GM15510 (cell line): Measurements from ENCODE around the gene BIRC6.

Experiments used
- POLR2A ChIP-seq: IDR thresholded peaks from 3 replicates; pipeline ENCODE4 v1.6.1; 2011; ENCODE audit warnings: borderline replicate concordance; ENCODE audit not compliant: insufficient read length; ENCODE audit errors: extremely low read depth

BIRC6 gene

DNA sequence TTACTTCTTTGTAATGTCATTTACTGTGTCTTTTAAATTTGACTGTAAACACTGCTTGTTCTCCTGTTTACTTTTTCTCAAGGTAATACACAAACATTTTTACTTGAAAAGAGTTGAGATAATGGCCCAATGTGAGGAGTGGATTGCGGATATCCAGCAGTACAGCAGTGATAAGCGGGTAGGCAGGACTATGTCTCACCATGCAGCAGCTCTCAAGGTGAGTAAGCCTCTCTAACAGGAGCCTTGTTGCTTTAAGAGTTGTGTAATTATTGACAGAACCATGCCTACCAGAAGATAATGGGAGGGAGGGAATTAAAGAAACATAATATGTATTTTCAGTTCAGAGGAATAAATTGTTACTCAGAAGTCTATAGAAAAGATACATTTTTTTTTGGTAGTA, 254.5 kb downstream of the BIRC6 start:
- TF ChIP-seq POLR2A: no peak

DNA sequence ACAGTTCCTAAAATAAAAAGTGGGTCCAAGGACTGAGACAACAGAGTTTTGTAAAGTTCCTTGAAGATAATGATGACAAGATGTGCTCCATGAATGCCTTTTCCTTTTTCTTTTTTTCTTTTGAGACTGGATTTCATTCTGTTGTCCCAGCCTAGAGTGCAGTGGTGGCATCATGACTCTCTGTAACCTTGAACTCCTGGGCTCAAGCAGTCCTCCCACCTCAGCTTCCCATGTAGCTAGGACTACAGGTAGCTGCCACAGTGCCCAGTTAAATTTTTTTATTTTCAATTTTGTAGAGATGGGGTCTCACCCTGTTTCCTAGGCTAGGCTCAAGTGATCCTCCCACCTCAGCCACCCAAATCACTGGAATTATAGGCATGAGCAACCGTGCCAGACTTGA, 254.9 kb downstream of the BIRC6 start:
- TF ChIP-seq POLR2A: no peak

DNA sequence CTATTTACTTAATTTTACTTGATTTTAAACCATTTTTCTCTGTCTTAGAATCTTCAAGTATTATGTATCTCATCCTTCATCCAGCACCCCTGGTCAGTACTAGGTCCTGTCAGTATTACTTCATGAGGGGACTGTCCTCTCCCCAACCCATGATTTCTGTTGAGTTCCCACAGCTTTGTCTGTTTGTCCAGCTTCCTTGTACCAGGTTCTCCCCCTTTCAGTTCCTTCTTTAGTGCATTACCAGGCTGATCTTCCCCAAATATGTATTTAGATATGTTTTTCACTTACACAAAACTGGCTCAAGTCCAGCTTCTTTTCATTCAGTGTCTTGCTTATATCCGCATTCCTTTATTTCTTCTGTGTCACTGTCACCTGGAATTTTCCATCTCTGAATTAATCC, 257.3 kb downstream of the BIRC6 start:
- TF ChIP-seq POLR2A: no peak

DNA sequence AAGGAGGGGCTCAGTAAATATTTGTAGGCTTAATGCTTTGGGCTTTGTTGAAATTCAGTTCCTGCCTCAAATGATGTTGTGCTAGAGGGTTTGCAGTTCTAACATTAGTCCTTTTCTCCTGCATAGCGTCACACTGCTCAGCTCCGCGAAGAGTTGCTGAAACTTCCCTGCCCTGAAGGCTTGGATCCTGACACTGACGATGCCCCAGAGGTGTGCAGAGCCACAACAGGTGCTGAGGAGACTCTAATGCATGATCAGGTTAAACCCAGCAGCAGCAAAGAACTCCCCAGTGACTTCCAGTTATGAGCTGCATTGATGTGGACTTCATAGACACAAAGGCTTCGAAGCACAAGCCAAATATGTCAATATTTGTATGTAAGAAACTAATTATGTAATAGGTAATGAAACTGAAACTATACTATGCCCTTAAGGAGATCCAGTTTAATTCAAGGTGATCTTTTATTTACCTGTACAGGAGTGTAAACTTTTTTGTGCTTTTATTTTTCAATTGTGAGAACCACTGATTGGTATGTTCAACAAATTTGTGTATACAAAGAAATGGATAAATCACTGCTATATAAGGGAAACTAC, 260.9 kb downstream of the BIRC6 start:
- no peak for TF ChIP-seq POLR2A

DNA sequence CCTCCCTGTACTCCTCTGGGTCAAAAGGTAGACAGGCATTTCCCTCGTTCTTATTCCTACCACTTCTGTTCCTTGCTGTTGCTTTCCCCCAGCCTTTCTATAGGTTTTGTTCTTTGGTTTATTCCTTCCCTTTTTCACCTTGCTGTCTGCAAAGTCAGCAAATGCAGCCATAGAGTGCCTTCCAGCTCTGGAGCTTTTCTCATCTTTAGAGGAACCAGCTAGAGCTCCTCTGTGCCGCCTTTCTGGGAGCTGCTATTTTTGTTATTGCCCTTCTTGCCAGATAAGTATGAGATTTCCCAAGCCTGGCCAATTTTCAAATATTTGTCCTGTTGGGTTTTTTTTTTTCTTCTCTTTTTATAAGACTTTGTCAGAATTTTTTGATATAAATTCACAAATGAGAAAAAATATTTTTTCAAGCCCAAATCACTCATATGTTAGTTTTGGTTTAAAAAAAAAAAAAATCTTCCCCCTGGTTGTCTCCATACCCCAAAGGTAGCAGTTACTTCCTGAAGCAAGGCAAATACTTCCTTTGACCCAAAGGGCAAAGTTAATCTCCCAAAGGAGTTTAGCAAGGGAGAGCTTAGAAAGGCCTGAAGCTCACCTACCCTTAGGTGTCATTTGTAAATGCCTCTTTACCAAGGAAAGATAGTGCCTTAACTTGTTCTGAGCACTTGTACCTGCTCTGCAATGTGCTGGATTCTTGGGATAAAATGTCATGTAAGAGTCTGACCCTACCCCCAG, 265.9 kb downstream of the BIRC6 start:
- no peak for TF ChIP-seq POLR2A

DNA sequence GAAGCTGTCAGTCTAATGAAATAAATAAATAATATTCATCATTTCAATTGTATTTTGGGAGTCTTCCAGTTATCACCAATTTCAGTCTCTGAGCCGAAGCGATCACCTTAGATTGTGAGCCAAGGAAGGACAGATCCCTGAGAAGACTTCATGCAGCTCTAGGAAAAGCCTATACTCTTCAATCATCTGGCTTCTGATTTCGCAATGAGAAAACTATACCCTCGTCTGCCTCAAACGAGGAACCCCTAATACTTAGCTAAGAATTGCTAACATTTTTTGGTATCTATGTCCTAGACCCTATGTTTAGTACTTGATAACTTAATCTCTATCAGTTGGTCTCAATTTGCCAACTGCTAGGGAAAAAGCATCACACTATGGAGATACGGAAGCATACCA, 266.5 kb downstream of the BIRC6 start:
- TF ChIP-seq POLR2A: no peak

DNA sequence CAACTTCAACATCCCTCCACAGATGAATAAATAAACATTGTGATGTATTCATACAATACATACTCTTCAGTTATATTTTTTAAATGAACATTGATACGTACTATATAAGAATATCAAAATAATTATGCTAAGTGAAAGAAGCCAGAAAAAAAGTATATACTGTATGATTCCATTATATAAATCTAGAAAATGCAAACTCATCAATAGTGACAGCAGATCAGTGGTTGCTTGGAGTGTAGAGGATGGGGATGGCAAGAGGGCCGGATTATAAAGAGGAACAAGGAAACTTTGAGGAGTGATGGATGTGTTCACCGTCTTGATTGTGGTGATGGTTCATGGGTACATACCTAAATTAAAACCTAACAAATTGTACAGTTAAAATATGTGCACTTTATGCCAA, 268.0 kb downstream of the BIRC6 start:
- TF ChIP-seq POLR2A: no peak

DNA sequence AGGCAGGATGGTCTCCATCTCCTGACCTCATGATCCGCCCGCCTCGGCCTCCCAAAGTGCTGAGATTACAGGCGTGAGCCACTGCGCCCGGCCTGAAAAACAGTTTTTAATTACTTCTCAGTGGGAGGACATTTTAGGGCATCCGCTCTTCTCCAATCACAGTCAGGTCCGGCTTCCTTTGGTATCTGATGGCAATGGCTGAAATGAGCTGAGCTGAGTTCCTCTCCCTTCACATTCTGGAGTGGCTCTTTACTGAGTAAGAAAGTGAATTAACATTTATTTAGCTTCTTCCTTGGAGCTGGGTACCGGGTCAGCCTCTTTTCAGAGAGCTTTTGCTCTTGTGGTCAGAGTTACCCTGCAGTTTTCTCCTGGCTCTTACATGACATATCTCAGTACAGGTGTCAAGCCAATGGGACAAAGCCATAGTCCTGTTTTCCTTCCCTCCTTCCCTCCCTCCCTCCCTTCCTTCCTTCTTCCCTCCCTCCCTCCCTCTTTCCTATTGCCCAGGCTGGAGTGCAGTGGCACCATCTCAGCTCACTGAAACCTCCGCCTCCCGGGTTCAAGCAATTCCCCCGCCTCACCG, 269.9 kb downstream of the BIRC6 start:
- TF ChIP-seq POLR2A: no peak

DNA sequence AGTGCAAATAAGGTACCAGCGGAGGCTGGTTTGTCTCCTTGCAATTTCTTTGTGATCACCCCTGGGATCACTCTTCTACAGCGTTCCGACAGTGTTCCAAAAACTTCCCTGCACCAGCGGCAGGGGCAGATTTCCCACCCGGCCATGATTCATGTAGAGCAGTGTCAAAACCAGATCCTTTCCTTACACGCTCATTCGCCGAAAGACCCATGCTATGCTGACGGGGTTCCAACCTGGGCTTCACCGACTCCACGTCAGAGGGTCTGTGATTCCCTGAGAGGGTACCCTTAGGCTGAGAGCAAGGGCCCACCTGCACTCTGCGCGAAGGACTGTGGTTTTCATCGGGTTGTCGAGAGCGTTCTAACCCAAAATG, 270.6 kb downstream of the BIRC6 start:
- TF ChIP-seq POLR2A: no peak

DNA sequence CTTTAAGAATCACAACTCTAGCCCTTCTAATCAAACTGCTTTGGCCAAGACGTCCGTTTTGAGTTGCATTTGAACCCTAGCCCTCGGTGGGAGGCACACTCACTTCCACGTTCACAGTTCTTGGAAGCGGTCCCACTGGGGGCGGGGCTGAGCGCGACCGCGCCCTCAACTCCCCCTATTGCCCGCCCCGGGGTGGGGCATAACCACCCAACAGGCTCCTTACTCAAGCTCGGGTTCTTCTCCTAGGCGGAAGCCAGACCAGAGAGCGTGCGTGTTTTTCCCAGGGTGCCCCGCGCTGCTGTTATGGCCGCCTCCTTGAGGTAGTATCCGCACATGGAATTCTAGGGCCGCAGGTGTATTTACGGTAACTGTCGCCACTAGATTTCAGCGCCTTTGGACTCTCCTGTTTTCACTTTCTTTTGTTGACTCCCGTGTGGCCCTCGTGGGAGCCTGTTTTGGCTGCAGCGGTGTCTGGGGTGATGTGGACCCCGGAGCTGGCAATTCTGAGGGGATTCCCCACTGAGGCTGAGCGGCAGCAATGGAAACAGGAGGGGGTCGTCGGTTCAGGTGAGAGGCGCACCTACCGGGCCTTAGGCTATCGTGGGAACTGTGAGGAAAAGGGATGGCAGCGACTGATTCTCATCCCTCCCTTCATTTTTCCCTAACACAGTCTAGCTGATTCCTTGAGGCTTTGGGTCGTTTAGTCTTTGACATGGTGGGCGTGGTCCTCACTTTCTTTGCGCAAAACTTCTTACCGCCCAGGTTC, 271.2 kb downstream of the BIRC6 start, which contains the start of gene TTC27:
TTC27 (plus strand) TSS at position 237 of the 766 bp plus-strand sequence; CDS start at position 480, 243 bp downstream.
- TF ChIP-seq POLR2A: peak; percentile 74

DNA sequence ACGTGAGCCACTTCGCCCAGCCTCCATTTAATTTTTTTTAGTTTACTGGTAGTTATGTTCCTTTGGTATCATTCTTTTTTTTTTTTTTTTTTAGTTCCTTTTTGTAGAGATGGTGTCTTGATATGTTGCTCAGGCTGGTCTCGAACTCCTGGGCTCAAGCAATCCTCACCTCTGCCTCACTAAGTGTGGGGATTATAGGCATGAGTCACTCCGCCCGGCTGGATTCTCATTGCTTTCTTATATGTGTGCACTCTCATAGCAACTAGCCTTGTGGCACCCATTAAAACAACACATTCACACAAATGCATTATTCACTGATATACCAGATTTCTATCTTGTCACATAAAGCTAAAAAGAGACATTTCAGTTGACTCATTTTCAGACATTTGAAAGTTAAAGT, 275.3 kb downstream of the BIRC6 start:
- no peak for TF ChIP-seq POLR2A

DNA sequence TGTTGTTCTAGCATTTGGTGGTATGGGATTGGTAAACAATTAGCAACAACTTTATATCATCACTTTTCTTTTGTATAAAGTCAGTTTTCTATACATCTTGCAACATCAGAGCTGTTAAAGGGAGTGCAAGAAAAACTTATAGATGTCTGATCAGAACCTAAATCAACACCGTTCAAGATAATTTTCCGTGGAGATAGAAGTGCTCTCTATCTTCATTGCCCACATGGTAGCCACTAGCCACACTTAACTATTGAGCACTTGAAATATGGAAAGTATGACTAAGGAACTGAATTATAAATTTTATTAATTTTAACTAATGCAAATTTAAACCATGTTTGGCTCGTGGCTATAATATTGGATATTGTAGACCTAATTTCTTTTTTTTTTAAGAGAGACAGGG, 276.2 kb downstream of the BIRC6 start:
- no peak for TF ChIP-seq POLR2A

DNA sequence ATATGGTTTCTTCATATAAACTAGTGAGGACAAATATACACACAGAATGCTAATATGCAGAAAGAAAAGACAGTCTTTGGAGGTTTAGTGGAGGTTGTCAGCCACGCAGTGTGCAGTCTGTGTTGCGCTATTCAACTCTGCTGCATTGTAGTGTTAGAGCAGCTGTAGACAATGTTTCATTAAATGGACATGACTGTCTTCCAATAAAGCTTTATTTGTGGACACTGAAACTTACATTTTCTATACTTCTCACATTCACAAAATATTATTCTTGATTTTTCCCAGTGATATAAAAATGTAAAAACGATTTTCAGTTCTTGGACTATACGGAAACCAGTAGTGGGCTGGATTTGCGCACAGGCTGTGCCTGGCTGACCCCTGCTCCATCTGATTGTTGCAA, 284.4 kb downstream of the BIRC6 start:
- TF ChIP-seq POLR2A: no peak

DNA sequence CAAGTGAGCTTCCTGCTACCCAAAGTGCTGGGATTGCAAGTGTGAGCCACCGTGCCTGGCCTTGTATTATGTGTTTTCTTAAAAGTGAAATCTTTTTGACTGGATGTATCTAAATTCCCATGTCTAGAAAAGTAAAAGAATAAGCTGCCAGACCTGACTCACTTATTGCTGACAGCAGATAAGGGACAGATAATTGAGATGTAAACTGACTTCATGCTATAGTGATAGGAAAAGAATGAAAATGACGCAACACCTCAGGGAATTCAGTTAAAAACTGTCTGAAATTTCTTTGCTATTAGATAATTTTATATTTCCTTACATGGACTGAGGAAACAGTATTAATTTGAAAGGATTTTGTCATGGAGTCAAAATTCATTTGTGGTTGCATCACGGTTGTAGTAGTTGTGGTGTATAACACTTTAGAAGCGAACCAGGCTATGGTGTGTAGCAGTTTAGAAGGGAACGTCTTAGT, 290.4 kb downstream of the BIRC6 start:
- no peak for TF ChIP-seq POLR2A

DNA sequence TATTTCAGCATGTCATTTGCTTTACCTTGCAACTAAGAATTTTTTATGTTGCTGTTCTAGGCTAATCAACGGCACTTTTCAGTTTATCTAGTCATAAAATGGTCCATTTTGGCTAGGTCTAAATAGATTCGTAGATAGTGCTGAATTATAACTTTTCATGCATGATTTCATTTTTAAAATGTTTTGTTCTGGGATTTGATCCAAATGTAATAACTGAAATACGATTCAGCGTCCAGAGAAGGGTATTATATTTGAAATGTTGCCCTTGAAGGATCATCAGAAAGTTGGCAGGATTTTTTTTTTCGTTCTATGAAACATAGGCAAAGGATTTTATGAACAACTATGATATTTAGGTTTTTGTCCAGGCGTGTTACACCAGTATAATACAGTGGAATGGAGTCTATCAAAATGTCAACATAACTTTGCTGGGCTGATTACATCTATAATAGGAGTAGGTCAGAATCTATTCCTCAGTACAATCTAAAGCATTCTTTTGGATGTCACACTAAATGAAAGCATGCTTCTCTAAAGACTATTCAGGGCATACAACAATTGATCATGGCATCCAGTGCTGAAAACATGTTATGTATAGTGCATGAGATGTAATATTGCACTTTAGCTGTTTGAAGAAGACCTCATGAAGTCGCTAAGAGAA, 295.9 kb downstream of the BIRC6 start:
- TF ChIP-seq POLR2A: no peak
